Right lobe of liver (tissue), 6 donors: Measurements from ENCODE around the gene LBR. TPM values are rescaled to one million over a fixed set of nuclear protein-coding genes. Genes with fewer than 3 reads are reported as not detected.
"Not testable (repeated sequence)": the region's sequence is repeated elsewhere in the genome, so short reads cannot be mapped to it uniquely, and the experiment has no call there.

Experiments
- ATAC-seq, 4 donors: fragments of 200-7000 bp; cut with Tn5 transposase; one replicate each; pipeline ENCODE4 v1.9.1; 2020; ENCODE audit warnings: mild to moderate bottlenecking in 4 of 4, moderate library complexity in 4 of 4
- DNase-seq, 3 donors: peaks; one replicate each; pipeline ENCODE4 v3.0.0-alpha.2; 2020
- H3K27ac ChIP-seq, 3 donors: fragments of 200-600 bp; one replicate each; pipeline ENCODE4 v1.8.0; 2022
- H3K27me3 ChIP-seq, 2 donors: fragments of 200-600 bp; one replicate each; pipeline ENCODE4 v1.8.0; 2022
- H3K36me3 ChIP-seq, 4 donors: fragments of 200-600 bp; sonication (generic) in 1 of 4; one replicate each; pipeline versions ENCODE4 v1.5.1 to v1.8.0; 2017 to 2022; ENCODE audit warnings: control low read depth in 1 of 4
- H3K4me1 ChIP-seq, 4 donors: fragments of 200-600 bp; sonication (generic) in 1 of 4; one replicate each; pipeline versions ENCODE4 v1.5.1 to v1.8.0; 2017 to 2022; ENCODE audit warnings: control low read depth in 1 of 4
- H3K4me3 ChIP-seq, 3 donors: fragments of 200-600 bp; one replicate each; pipeline ENCODE4 v1.8.0; 2022
- H3K9me3 ChIP-seq, 4 donors: fragments of 200-600 bp; sonication (generic) in 1 of 4; one replicate each; pipeline versions ENCODE4 v1.5.1 to v1.8.0; 2017 to 2022; ENCODE audit warnings: control low read depth in 1 of 4
- POLR2A ChIP-seq: fragments of 450-650 bp; IDR thresholded peaks from one replicate; pipeline ENCODE4 v1.6.1; 2017; ENCODE audit warnings: antibody characterized with exemption, mild to moderate bottlenecking
- WGBS: methylation state at CpG from one replicate; pipeline ENCODE4 v1.1.6; 2018; ENCODE audit warnings: low coverage, low lambda C conversion rate; ENCODE audit not compliant: insufficient coverage; ENCODE audit errors: missing lambda C conversion rate; 5-methylcytosine and 5-hydroxymethylcytosine counted together
- intact Hi-C, 2 donors: fragments of 100-400 bp; cut with DNase I; formaldehyde crosslinking; loops; one replicate each; pipeline versions ENCODE4 v1.11.2 to v1.14.1; 2022
- total RNA-seq, 6 experiments: library from RNA; depleted of rRNA in 2 of 6; stranded (reverse); fragments of >200 nt in 2 of 6; fragmentation: NEBNext Ultra II Directional in 3 of 6; extraction: Animal tissue kit (Norgen Biotek cat#: 25700) in 3 of 6; gene quantifications; one replicate each; pipeline versions ENCODE4 v1.1.0 to v1.2.4, GENCODE V29; 2016 to 2023
- TF ChIP-seq, protein P1 (sequence below), 4 donors: fragments of 200-600 bp in 3 of 4; fragments of 450-650 bp in 1 of 4; IDR thresholded peaks; one replicate each; pipeline versions ENCODE4 v1.5.1 to v1.8.0; 2016 to 2022; ENCODE audit warnings: antibody characterized with exemption in 4 of 4, mild to moderate bottlenecking in 2 of 4
- donor health status: DM: no; HTN: yes; CAD: no.
- donor health status: DM: no; HTN: no; CAD: no.
- donor health status: DM: no; HTN: no; CAD: no.
- donor health status: DM: no; HTN: yes; CAD: no.
- donor health status: DM: no; HTN: yes; CAD: no.

The LBR gene
- total RNA-seq, 6 experiments from 2014 or later = 21.9 to 41.8 (median 31.4) TPM

DNA sequence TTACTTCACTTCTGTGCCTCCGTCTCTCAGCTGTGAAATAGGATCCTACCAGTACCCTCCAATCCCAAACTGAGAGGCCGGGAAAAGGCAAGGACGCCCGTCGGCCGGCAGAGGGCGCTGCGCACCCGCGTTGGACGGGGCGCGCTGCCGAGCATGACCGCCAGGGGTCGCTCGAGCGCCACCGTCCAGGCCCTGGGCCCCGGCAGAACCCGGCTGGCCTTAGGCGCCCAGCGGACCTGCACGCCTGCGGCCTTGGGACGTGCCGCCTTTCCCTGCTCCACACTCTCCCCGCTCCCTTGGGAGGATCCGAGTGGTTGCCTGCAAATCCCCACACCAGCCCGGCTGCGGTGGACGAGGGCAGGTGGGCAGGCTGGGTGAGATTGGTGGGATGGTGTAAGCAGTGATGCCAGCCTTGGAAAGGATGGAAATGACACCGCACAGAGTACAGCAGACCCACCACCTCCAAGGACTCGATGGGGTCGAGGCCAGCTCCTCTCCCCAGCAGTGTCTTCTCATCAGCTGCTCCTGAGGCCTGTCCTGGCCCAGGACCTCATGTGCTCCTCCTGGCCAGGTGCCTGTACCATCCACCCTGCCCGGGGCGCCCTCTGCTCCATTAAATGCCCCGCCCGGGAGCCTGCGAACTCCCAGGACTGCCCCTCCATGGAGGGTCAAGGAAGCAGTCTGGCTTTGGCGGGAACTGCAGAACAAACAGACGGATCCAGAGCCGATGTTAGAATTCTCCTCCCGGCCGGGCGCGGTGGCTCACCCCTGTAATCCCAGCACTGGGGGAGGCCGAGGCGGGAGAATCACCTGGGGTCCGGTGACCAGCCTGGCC is 47.4 kb upstream of the LBR start:
- H3K4me1 ChIP-seq = peaks cover 0 to 4% (median 0%) of the 10 kb centered on the region in 4 donors
- H3K36me3 ChIP-seq = no peaks in the 10 kb centered on the region
- TF ChIP-seq, protein P1, sequence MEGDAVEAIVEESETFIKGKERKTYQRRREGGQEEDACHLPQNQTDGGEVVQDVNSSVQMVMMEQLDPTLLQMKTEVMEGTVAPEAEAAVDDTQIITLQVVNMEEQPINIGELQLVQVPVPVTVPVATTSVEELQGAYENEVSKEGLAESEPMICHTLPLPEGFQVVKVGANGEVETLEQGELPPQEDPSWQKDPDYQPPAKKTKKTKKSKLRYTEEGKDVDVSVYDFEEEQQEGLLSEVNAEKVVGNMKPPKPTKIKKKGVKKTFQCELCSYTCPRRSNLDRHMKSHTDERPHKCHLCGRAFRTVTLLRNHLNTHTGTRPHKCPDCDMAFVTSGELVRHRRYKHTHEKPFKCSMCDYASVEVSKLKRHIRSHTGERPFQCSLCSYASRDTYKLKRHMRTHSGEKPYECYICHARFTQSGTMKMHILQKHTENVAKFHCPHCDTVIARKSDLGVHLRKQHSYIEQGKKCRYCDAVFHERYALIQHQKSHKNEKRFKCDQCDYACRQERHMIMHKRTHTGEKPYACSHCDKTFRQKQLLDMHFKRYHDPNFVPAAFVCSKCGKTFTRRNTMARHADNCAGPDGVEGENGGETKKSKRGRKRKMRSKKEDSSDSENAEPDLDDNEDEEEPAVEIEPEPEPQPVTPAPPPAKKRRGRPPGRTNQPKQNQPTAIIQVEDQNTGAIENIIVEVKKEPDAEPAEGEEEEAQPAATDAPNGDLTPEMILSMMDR (IDR thresholded peaks at IDR 0.05) = peak in 3 of 4 donors; percentile 100
- TF ChIP-seq POLR2A = no peak
- WGBS = 66% methylated on average over 13 of the region's 50 CpGs
- peak; percentile 75 to 81 (median 76) for DNase-seq
- intact Hi-C loops = loop anchor here (5.0 to 10.0 kb wide), 3 partner anchors 180 to 512 kb away; partner anchors contain the start of gene ENAH (in 1 of the 2)
- H3K9me3 ChIP-seq = no peaks in the 10 kb centered on the region
- H3K27me3 ChIP-seq = no peaks in the 10 kb centered on the region
- no peak overlapping the region for H3K4me3 ChIP-seq
- no peak overlapping the region for H3K27ac ChIP-seq
- ATAC-seq = peak; percentile 96 to 100 (median 98)

DNA sequence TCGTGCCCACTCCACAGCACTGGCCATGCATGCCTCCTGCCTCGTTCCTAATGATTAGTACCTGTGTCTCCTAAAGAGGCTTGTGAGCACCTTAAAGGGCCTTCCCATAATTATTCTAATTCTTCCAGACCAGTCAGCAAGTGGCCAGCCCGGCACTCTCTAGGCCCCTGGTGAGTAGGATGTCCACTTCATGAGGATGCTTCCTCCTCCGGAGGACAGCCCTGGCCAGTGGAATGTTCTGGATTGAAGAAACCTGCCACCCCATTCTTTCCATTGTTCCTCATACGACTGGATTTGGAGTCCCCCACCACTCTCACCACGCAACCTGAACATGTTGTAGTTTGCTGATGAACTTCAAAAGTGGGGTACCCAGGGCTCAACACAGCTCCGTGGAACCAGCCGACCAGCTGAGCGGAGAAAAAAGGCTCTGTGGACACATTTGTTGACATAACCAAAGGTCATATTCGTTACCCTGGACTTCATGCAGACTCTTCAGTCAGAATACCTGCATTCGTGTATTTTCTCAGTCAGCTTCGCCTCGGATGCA is 46.7 kb upstream of the LBR start:
- H3K27ac ChIP-seq = no peak overlapping the region
- H3K27me3 ChIP-seq = no peaks in the 10 kb centered on the region
- H3K36me3 ChIP-seq = no peaks in the 10 kb centered on the region
- ATAC-seq (peak in 1 of 4 donors; percentile 25), DNase-seq (no peak)
- TF ChIP-seq POLR2A = no peak
- TF ChIP-seq, protein P1 (IDR thresholded peaks at IDR 0.05) = no peak
- H3K9me3 ChIP-seq = no peaks in the 10 kb centered on the region
- no peak overlapping the region for H3K4me3 ChIP-seq
- H3K4me1 ChIP-seq = peaks cover 0 to 4% (median 0%) of the 10 kb centered on the region in 4 donors
- WGBS = 17% methylated on average over 8 of the region's 13 CpGs
- intact Hi-C loops = loop anchor here (5.0 to 10.0 kb wide), 3 partner anchors 180 to 513 kb away; partner anchors contain the start of gene ENAH (in 1 of the 2)

DNA sequence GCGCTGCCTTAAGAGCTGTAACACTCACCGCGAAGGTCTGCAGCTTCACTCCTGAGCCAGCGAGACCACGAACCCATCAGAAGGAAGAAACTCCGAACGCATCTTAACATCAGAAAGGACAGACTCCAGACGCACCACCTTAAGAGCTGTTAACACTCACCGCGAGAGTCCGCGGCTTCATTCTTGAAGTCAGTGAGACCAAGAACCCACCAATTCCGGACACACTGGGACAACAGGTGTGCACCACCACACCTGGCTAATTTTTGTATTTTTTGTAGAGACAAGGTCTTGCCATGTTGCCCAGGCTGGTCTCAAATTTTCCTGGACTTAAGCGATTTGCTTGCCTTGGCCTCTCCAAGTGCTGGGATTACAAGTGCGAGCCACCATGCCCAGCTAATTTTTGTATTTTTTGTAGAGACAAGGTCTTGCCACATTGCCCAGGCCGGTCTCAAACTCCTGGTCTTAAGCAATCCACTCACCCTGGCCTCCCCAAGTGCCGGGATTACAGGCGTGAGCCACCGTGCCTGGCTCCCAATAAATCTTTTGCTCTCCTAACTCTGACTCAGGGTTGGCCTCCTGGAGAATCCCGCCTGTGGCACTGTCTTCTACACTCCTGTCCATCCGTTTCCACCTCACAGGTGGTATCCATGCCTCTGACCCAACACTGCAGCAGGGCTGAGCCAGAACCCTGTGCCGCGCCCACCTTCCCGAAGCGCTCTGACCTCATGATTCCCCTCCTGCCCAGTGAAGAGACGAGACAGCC is 46.0 kb upstream of the LBR start:
- H3K27ac ChIP-seq, H3K27me3 ChIP-seq, H3K4me3 ChIP-seq, H3K36me3 ChIP-seq, H3K4me1 ChIP-seq, H3K9me3 ChIP-seq, ATAC-seq: not testable (repeated sequence)
- intact Hi-C loops = loop anchor here (5.0 to 10.0 kb wide), 3 partner anchors 181 to 513 kb away; partner anchors contain the start of gene ENAH (in 1 of the 2)
- DNase-seq = peak in 1 of 3 donors; percentile 45
- WGBS = 95% methylated on average over 13 of the region's 26 CpGs

DNA sequence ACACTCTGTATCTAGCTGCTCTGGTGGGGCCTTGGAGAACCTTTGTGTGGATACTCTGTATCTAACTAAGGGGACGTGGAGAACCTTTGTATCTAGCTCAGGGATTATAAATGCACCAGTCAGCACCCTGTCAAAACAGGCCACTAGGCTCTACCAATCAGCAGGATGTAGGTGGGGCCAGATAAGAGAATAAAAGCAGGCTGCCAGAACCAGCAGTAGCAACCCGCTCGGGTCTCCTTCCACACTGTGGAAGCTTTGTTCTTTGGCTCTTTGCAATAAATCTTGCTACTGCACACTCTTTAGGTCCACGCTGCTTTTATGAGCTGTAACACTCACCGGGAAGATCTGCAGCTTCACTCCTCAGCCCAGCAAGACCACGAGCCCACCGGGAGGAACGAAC is 45.4 kb upstream of the LBR start:
- not testable (repeated sequence) for ATAC-seq, H3K27me3 ChIP-seq, H3K9me3 ChIP-seq, H3K36me3 ChIP-seq, H3K27ac ChIP-seq, H3K4me1 ChIP-seq, H3K4me3 ChIP-seq
- DNase-seq = peak in 1 of 3 donors; percentile 37
- WGBS = 29% methylated on average over 1 of the region's 8 CpGs
- intact Hi-C loops = loop anchor here (5.0 to 10.0 kb wide), 3 partner anchors 182 to 514 kb away; partner anchors contain the start of gene ENAH (in 1 of the 2)
